ENCODE measurements around the gene SPINT4.

- TF ChIP-seq EZH2phosphoT487 (IDR thresholded peaks at IDR 0.05; ENCODE audit: insufficient read depth, low read depth) (no peak), EZH2 (IDR thresholded peaks at IDR 0.05; ENCODE audit: insufficient read depth, poor library complexity, severe bottlenecking) (no peak)
These were observed 35.9 kb downstream of the SPINT4 start for GRCh38 chr20:45758096-45758495.

All from GM23248 (cell line).